Measurements from ENCODE around the gene MYO1A.

DNA sequence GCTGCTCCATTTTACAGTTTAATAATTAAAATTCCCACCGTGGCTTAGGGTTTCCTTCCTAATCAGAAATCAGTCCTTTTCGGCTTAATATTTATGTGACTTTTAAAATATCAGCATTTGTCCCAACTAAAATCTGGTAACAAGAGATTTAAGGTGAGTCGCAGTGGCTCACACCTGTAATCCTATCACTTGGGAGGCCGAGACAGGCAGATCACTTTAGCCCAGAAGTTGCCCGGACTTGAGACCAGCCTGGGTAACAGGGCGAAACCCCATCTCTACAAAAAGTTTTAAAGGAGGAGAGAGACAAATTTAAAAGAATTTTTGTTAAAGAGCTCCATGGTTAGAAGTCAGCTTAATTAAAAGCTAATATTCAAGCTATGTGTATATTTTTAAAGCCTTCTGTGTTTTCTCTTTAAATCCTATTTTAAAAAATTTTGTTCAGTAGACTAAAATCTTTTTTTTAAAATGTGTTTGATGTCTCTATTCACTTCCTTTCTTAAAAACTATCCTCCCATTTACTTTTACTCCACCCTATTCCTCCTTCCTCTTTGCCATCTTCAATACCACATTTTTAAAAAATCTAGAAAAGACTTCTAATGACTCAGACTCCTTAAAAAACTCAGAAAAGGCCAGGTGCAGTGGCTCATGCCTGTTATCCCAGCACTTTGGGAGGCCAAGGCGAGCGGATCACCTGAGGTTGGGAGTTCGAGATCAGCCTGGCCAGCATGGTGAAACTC, 29.8 kb downstream of the MYO1A start:
- no peak for TF ChIP-seq RXRA (IDR thresholded peaks at IDR 0.05; ENCODE audit: borderline replicate concordance, low read depth)
- TF ChIP-seq EZH2phosphoT487 (IDR thresholded peaks at IDR 0.05; ENCODE audit: borderline replicate concordance, low read depth): no peak
- TF ChIP-seq, protein P1, sequence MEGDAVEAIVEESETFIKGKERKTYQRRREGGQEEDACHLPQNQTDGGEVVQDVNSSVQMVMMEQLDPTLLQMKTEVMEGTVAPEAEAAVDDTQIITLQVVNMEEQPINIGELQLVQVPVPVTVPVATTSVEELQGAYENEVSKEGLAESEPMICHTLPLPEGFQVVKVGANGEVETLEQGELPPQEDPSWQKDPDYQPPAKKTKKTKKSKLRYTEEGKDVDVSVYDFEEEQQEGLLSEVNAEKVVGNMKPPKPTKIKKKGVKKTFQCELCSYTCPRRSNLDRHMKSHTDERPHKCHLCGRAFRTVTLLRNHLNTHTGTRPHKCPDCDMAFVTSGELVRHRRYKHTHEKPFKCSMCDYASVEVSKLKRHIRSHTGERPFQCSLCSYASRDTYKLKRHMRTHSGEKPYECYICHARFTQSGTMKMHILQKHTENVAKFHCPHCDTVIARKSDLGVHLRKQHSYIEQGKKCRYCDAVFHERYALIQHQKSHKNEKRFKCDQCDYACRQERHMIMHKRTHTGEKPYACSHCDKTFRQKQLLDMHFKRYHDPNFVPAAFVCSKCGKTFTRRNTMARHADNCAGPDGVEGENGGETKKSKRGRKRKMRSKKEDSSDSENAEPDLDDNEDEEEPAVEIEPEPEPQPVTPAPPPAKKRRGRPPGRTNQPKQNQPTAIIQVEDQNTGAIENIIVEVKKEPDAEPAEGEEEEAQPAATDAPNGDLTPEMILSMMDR (IDR thresholded peaks at IDR 0.05): no peak
- TF ChIP-seq, protein P2, sequence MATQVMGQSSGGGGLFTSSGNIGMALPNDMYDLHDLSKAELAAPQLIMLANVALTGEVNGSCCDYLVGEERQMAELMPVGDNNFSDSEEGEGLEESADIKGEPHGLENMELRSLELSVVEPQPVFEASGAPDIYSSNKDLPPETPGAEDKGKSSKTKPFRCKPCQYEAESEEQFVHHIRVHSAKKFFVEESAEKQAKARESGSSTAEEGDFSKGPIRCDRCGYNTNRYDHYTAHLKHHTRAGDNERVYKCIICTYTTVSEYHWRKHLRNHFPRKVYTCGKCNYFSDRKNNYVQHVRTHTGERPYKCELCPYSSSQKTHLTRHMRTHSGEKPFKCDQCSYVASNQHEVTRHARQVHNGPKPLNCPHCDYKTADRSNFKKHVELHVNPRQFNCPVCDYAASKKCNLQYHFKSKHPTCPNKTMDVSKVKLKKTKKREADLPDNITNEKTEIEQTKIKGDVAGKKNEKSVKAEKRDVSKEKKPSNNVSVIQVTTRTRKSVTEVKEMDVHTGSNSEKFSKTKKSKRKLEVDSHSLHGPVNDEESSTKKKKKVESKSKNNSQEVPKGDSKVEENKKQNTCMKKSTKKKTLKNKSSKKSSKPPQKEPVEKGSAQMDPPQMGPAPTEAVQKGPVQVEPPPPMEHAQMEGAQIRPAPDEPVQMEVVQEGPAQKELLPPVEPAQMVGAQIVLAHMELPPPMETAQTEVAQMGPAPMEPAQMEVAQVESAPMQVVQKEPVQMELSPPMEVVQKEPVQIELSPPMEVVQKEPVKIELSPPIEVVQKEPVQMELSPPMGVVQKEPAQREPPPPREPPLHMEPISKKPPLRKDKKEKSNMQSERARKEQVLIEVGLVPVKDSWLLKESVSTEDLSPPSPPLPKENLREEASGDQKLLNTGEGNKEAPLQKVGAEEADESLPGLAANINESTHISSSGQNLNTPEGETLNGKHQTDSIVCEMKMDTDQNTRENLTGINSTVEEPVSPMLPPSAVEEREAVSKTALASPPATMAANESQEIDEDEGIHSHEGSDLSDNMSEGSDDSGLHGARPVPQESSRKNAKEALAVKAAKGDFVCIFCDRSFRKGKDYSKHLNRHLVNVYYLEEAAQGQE (IDR thresholded peaks at IDR 0.05; ENCODE audit: low read depth, low read length): no peak
- no peak for TF ChIP-seq JUND (IDR thresholded peaks at IDR 0.05)
- TF ChIP-seq, protein P3, sequence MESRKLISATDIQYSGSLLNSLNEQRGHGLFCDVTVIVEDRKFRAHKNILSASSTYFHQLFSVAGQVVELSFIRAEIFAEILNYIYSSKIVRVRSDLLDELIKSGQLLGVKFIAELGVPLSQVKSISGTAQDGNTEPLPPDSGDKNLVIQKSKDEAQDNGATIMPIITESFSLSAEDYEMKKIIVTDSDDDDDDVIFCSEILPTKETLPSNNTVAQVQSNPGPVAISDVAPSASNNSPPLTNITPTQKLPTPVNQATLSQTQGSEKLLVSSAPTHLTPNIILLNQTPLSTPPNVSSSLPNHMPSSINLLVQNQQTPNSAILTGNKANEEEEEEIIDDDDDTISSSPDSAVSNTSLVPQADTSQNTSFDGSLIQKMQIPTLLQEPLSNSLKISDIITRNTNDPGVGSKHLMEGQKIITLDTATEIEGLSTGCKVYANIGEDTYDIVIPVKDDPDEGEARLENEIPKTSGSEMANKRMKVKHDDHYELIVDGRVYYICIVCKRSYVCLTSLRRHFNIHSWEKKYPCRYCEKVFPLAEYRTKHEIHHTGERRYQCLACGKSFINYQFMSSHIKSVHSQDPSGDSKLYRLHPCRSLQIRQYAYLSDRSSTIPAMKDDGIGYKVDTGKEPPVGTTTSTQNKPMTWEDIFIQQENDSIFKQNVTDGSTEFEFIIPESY (IDR thresholded peaks at IDR 0.05; ENCODE audit: borderline replicate concordance, low read depth): no peak
- TF ChIP-seq TCF12 (IDR thresholded peaks at IDR 0.05): no peak
- TF ChIP-seq POLR2AphosphoS5 (IDR thresholded peaks at IDR 0.05; ENCODE audit: low read depth, low read length): no peak

Data from SK-N-SH (cell line).